CD4-positive, alpha-beta T cell (primary cell): Measurements from ENCODE around the gene ADAM19. TPM values are rescaled to one million over a fixed set of nuclear protein-coding genes. Genes with fewer than 3 reads are reported as not detected.

Experiments
- ATAC-seq: fragments of 200-7000 bp; cut with Tn5 transposase; one replicate; pipeline ENCODE4 v1.10.0; 2022; ENCODE audit warnings: mild to moderate bottlenecking; ENCODE audit not compliant: poor library complexity
- CTCF ChIA-PET: fragments of 350-600 bp; sonication (Branson Sonifier 250); formaldehyde crosslinking; loops from one replicate; lab custom pipeline; 2021; ENCODE audit warnings: antibody characterized with exemption, inconsistent platforms; lab: Charles Lee
- POLR2A ChIA-PET: fragments of 350-600 bp; sonication (Branson Sonifier 250); formaldehyde crosslinking; loops from one replicate; lab custom pipeline; 2021; ENCODE audit warnings: antibody characterized with exemption, inconsistent platforms; lab: Charles Lee
- DNase-seq, 14 experiments: peaks; one replicate each; pipeline ENCODE4 v3.0.0-alpha.2; 2013 to 2020; ENCODE audit warnings: mixed read lengths in 2 of 14
- H3K27ac ChIP-seq, 2 donors: one replicate each; pipeline versions ENCODE4 v1.5.1 to v1.7.0; 2013; ENCODE audit warnings: low read length in 2 of 2, low read depth in 1 of 2, mild to moderate bottlenecking in 1 of 2
- H3K27me3 ChIP-seq, 2 experiments: 1 replicate in 1 of 2; 2 replicates in 1 of 2; pipeline versions ENCODE4 v1.6.1 to v1.7.0; 2013; ENCODE audit warnings: low read length in 2 of 2, control low read depth in 1 of 2, mild to moderate bottlenecking in 1 of 2, moderate library complexity in 1 of 2; ENCODE audit not compliant: insufficient read depth in 2 of 2, control insufficient read depth in 1 of 2
- H3K36me3 ChIP-seq: one replicate; pipeline ENCODE4 v1.6.1; 2013; ENCODE audit warnings: low read length, control low read depth; ENCODE audit not compliant: insufficient read depth
- H3K4me1 ChIP-seq: one replicate; pipeline ENCODE4 v1.6.1; 2013; ENCODE audit warnings: low read length, control low read depth; ENCODE audit not compliant: insufficient read depth
- H3K4me3 ChIP-seq: one replicate; pipeline ENCODE4 v1.5.1; 2013; ENCODE audit warnings: mild to moderate bottlenecking, low read length, moderate library complexity
- H3K9me3 ChIP-seq, 2 experiments: 1 replicate in 1 of 2; 2 replicates in 1 of 2; pipeline versions ENCODE4 v1.6.1 to v1.7.0; 2013; ENCODE audit warnings: low read length in 2 of 2, mild to moderate bottlenecking in 2 of 2, control low read depth in 1 of 2, moderate library complexity in 1 of 2; ENCODE audit not compliant: control insufficient read depth in 1 of 2, insufficient read depth in 1 of 2
- H3K27ac Mint-ChIP-seq: one replicate; pipeline ENCODE4 v1.8.0; 2020; ENCODE audit warnings: mixed read lengths
- H3K27me3 Mint-ChIP-seq: one replicate; pipeline ENCODE4 v1.8.0; 2021; ENCODE audit warnings: mixed read lengths
- H3K36me3 Mint-ChIP-seq: one replicate; pipeline ENCODE4 v1.8.0; 2021; ENCODE audit warnings: low read depth, mixed read lengths
- H3K4me1 Mint-ChIP-seq: one replicate; pipeline ENCODE4 v1.8.0; 2021; ENCODE audit warnings: low read depth, mixed read lengths
- H3K4me3 Mint-ChIP-seq: one replicate; pipeline ENCODE4 v1.8.0; 2020; ENCODE audit warnings: mild to moderate bottlenecking, mixed read lengths
- H3K9me3 Mint-ChIP-seq: one replicate; pipeline ENCODE4 v1.8.0; 2020; ENCODE audit warnings: mixed read lengths
- CTCF ChIP-seq: fragments of 200-600 bp; IDR thresholded peaks from one replicate; pipeline ENCODE4 v1.8.0; 2022; ENCODE audit warnings: antibody characterized with exemption, mild to moderate bottlenecking
- intact Hi-C, 2 experiments: fragments of 100-400 bp; cut with DNase I in 1 of 2; cut with micrococcal nuclease in 1 of 2; formaldehyde crosslinking; loops; one replicate each; pipeline versions ENCODE4 v1.15.1 to v1.9.0; 2023 to 2025; cut with DNase I, micrococcal nuclease
- total RNA-seq, 174 experiments: library from RNA in 2 of 174; stranded (reverse) in 2 of 174; gene quantifications; one replicate each; pipeline ENCODE4 v1.2.3 and lab custom pipeline; 2021 to 2026

ADAM19 gene
- total RNA-seq, 2 experiments from 2014 or later, result 26.7 to 29.1 TPM

DNA sequence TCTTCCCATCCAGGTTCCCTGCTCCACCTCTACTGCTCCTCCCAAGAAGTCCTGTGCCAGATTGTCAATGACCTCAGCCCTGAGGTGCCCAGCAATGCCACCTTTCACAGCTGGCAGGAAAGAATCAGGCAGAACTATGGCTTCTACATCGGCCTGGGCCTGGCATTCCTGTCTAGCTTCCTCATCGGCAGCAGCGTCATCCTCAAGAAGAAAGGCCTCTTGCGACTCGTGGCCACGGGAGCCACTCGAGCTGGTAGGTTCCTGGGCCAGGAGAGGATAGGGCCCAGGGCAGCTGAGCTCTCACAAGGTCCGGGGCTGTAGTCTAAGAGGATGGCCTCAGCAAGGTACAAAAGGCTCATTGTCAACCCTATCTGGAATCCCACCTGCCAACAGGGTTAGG lies 112.5 kb downstream of the ADAM19 start:
- Histone ChIP-seq H3K4me3 (no peak overlapping the region), H3K4me1 (peaks cover 17% of the 10 kb centered on the region), H3K9me3 (no peaks in the 10 kb centered on the region), H3K36me3 (no peaks in the 10 kb centered on the region), H3K27ac (no peak overlapping the region), H3K27me3 (peaks cover 13 to 24% of the 10 kb centered on the region in 2 experiments)
- no peak overlapping the region for H3K4me3 Mint-ChIP-seq
- peaks cover 25% of the 10 kb centered on the region for H3K27me3 Mint-ChIP-seq
- TF ChIP-seq CTCF, result no peak
- H3K36me3 Mint-ChIP-seq, result no peaks in the 10 kb centered on the region
- H3K27ac Mint-ChIP-seq, result no peak overlapping the region
- peaks cover 19% of the 10 kb centered on the region for H3K4me1 Mint-ChIP-seq
- DNase-seq (no peak), ATAC-seq (no peak)
- CTCF ChIA-PET, result no interaction called here
- intact Hi-C loops, result no loop called here
- no peaks in the 10 kb centered on the region for H3K9me3 Mint-ChIP-seq
- POLR2A ChIA-PET, result no interaction called here

GRCh38 chr5:157460921-157461792 lies 114.4 kb downstream of the ADAM19 start:
- H3K36me3 ChIP-seq, result no peaks in the 10 kb centered on the region
- no peak for DNase-seq
- H3K27ac ChIP-seq, result no peak overlapping the region
- CTCF ChIA-PET, result interaction anchor here (1.3 kb wide), 1 partner anchor 11 kb away, joined by 3 read pairs; no protein-coding TSS in a partner anchor
- Mint-ChIP-seq H3K27me3 (peaks cover 25% of the 10 kb centered on the region), H3K36me3 (no peaks in the 10 kb centered on the region), H3K27ac (no peak overlapping the region), H3K4me3 (peak overlapping the region; percentile 57), H3K9me3 (no peaks in the 10 kb centered on the region), H3K4me1 (peaks cover 19% of the 10 kb centered on the region)
- TF ChIP-seq CTCF, result no peak
- H3K27me3 ChIP-seq, result peaks cover 13 to 24% of the 10 kb centered on the region in 2 experiments
- POLR2A ChIA-PET, result no interaction called here
- no peak for ATAC-seq
- peaks cover 17% of the 10 kb centered on the region for H3K4me1 ChIP-seq
- intact Hi-C loops, result no loop called here
- H3K4me3 ChIP-seq, result no peak overlapping the region
- no peaks in the 10 kb centered on the region for H3K9me3 ChIP-seq

DNA sequence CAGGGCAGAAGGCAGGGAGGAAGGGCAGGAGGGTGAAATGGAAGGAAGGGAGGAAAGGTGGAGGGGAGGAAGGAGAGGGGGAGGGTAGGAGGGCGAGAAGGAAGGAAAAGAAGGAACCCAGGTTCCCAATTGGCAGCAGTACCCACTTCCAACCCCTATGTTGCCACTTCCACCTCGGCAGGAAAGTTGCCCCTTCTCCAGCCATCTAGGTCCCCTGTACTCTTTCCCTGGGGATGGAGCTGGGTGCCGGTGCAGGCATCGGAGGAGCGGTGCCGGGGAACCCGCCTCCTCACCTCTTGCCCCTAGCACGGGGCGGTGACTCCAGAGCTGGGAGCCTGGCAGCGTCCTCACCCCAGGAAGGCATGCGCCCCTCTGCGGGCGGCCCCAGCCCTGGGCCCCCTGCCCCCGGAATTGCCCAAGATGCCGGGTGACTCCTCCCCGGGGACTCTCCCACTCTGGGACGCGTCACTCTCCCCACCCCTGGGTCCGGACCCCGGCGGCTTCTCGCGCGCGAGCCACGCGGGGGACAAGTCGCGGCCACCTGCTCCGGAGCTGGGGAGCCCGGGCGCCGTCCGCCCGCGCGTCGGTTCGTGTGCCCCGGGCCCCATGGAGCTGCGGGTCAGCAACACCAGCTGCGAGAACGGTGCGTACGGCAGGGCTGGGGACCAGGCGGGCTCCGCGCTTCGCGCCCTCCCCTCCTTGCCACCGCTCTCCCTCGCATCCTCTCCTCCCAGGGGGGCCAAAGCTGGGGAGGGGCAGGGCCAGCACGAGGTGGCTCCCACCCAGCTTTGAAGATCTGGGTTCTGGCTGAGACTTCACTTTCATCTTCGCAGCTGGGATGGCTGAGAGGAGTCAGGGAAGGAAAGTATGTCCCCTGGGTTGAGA lies 115.6 kb downstream of the ADAM19 start, which contains the start of gene NIPAL4:
Gene NIPAL4, plus strand, starts transcription at position 499 of the 885 bp plus-strand sequence. Its CDS starts 108 bp downstream, at position 607.
- H3K4me1 Mint-ChIP-seq, result peaks cover 19% of the 10 kb centered on the region
- H3K36me3 Mint-ChIP-seq, result no peaks in the 10 kb centered on the region
- H3K4me3 Mint-ChIP-seq, result peak within 1 kb of the TSS; percentile 76
- peaks cover 25% of the 10 kb centered on the region for H3K27me3 Mint-ChIP-seq
- DNase-seq, result peak in 6 of 14 experiments; percentile 5 to 69 (median 28)
- ATAC-seq, result peak; percentile 54
- Histone ChIP-seq H3K27me3 (peaks cover 13 to 24% of the 10 kb centered on the region in 2 experiments), H3K9me3 (no peaks in the 10 kb centered on the region), H3K4me1 (peaks cover 17% of the 10 kb centered on the region), H3K27ac (no peak within 1 kb of the TSS), H3K36me3 (no peaks in the 10 kb centered on the region), H3K4me3 (peak within 1 kb of the TSS; percentile 47)
- H3K9me3 Mint-ChIP-seq, result no peaks in the 10 kb centered on the region
- intact Hi-C loops, result no loop called here
- no peak for TF ChIP-seq CTCF
- H3K27ac Mint-ChIP-seq, result no peak within 1 kb of the TSS
- ChIA-PET CTCF (interaction anchor here (0.7 kb wide), 1 partner anchor 130 kb away, joined by 3 read pairs; no protein-coding TSS in a partner anchor), POLR2A (no interaction called here)
